SKM-1 (cell line): ENCODE results near the gene SLC51A.
A peak's percentile ranks its signal among the peaks of the same experiment; 100 is the strongest.
"Not testable (repeated sequence)": the region's sequence is repeated elsewhere in the genome, so short reads cannot be mapped to it uniquely, and the experiment has no call there.

ENCODE experiments used
- DNase-seq: peaks from one replicate; lab custom pipeline; 2025; ENCODE audit not compliant: unreplicated experiment; lab: John Stamatoyannopoulos, UW

Gene SLC51A

DNA sequence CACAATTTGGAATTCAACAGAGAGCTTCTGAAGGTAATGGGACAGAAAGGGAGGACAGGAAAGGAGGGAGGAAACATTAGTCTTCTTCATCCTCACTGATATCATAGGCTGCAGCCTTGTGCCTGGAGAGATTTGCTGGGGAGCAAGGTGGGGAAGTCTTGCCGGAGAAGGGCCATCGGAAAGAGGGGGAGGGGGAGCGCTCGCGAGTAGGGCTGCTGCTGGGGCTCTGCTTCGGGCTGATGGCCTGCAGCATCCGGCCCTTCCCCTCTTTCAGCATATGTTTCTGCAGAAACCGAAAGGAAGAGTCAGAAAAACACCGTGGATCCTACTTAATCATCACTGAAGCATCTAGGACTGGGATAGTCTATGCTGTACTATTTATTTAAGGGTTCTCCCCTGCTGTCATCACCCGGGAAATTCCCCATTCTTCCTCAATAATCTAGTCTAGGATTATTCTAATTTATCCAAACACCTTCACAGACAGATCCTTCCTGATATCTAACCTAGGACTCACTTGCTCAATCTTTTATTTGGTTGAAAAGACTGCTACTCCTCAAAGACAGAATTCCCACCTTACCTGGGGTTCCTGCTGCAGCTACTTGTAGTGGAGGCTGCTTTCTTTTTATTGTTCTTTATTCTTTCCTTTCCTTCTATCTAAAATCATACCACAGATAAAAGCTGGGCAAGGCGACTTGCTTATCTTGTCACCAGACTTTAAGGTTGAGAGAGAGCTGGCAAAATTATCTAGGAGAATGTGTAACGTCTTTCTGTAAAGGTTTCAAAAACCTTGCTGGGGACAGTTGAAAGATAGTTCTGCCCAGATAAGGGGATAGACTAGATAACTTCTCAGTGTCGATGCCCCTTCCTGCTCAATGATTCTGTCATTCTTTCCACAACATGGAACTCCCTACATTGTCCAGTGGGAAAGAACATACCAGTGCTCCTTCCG lies 22.6 kb downstream of the SLC51A start:
- DNase-seq = no peak

DNA sequence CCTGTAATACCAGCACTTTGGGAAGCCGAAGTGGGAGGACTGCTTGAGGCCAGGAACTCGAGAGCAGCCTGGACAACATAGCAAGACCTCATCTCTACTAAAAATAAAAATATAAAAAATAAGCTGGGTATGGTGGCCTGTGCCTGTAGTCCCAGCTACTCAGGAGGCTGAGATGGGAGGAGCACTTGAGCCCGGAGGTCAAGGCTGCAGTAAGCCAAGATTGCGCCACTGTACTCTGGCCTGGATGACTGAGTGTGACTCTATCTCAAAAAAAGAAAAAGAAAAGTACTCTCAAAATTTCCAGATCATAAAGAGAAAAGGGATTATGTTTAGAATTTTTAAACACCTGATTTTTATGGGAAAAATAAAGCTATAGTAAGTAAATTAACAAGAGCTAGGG lies 24.1 kb downstream of the SLC51A start:
- DNase-seq = no peak

DNA sequence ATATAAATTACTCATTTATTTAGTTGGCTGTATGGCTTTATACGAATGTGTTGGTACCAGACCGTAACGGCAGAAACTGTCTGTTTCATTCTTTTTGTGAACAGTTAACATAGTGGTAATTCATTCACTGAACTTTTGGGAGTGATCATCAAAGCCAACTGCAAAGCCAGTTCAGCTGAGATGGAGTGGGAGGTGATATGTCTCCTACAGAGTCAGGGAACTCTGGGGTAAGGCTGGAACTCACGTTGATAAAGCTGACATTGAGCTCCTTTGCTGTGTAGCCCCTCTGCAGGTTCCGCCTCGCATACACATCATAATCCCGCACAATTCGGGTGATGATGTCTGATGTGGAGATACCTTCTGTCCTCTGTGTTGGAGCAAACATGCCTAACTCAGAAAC lies 25.4 kb downstream of the SLC51A start:
- DNase-seq = no peak

DNA sequence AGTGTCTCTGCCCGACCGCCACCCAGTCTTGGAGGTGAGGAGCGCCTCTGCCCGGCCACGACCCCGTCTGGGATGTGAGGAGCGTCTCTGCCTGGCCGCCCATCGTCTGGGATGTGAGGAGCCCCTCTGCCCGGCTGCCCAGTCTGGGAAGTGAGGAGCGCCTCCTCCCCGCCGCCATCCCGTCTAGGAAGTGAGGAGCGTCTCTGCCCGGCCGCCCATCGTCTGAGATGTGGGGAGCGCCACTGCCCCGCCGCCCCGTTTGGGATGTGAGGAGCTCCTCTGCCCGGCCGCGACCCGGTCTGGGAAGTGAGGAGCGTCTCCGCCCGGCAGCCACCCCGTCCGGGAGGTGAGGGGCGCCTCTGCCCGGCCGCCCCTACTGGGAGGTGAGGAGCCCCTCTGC lies 27.8 kb downstream of the SLC51A start:
- DNase-seq = not testable (repeated sequence)

DNA sequence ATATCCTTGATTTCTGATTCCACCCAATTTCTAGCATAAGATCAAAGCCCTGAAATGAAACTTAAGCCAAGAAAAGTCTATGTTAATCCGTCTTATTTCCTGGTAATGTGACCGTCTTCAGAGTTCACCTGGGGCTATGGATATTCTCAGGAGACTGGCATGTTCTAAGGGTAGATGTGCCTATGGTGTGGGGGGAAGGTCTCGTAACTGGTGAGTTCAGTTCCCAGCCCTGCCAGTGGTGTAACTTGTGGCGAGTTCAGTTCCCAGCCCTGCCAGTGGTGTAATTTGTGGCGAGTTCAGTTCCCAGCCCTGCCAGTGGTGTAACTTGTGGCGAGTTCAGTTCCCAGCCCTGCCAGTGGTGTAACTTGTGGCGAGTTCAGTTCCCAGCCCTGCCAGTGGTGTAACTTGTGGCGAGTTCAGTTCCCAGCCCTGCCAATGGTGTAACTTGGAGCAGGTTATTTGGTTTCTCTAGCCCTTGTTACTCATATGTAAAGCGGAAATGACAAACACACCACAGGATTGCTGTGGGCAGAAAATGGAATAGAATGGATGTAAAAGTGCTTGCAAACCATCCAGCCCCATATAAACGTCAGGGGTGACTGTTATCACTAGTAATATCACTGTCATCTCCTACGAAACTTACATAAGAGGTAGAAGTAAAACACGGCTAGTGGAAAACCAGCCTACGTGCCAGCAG lies 30.4 kb downstream of the SLC51A start:
- DNase-seq = peak; percentile 67

DNA sequence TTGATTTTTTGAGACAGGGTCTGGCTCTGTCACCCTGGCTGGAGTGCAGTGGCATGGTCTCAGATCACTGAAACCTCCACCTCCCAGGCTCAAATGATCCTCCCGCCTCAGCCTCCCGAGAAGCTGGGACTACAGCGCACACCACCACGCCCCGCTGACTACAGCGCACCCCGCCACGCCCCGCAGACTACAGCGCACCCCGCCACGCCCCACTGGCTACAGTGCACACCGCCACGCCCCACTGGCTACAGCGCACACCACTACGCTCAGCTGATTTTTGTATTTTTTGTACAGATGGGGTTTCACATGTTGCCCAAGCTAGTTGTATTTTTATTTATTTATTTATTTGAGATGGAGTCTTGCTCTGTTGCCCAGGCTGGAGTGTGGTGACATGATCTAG lies 35.6 kb downstream of the SLC51A start:
- no peak for DNase-seq

DNA sequence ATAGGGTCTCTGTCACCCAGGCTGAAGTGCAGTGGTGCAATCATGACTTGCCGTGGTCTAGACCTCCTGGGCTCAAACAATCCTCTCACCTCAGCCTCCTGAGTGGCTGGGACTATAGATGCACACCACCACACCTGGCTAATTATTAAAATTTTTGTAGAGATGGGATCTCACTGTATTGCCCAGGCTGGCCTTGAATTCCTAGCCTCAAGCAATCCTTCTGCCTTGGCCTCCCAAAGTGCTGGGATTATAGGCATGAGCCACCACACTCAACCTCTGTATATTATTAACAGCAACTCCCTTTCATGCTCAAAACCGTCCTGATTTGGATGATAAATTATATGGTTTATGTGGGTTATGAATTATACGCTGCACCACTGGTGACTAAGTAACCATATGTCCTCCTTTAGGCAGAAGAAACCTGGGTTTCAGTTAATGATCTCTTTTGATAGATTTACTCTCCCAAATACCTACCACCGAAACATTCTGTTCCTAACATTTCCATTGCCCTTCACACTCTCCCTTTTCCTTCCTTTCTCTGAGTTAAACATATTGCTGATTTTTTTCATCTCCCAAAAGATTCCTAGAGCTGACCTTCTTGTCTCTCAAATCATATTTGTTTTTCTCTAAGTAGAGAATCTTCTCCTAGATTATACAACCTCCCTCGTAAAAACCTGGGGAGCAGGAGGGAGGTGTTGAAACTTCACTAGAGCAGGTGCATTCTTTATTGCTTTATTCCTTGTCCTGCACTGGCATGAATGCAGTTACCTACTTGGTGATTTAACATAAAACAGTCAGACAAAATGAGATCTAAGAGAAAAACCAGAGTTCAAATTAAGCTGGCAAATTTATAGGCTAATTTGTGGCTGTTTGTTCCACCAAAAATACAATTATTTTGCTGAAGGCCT lies 38.3 kb downstream of the SLC51A start:
- DNase-seq = no peak

DNA sequence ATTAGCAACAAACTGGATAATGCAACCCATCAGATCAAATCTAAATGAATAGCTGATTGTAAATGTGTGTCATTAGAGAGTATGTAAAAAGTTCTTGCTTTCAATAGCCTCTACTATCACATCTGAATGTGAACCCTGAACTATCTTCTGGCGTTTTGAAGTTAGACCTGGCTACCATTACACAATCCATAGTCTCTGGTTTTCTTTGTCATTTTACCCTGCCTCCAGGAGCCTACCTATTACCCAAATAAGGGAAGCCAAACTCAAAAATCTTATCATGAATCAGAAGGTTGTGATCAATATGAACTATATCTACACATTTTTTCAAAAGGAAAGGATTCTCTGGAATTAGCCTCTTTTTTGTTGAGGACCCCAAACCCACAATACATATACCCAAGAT lies 39.4 kb downstream of the SLC51A start:
- no peak for DNase-seq

DNA sequence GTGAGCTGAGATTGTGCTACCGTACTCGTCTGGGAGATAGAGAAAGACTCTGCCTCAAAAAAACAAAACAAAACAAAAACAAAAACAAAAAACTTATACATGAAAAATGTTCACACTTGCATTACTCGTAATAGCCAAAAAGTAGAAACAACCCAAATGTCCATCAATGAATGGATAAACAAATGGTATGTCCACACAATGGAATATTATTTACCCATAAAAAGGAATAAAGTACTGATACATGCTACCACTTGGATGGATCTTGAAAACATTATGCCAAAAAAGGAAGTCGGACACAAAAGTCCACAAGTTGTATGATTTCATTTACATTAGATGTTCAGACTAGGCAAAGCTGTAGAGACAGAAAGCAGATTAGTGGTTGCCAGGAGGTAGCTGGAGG lies 44.5 kb downstream of the SLC51A start:
- DNase-seq = no peak

DNA sequence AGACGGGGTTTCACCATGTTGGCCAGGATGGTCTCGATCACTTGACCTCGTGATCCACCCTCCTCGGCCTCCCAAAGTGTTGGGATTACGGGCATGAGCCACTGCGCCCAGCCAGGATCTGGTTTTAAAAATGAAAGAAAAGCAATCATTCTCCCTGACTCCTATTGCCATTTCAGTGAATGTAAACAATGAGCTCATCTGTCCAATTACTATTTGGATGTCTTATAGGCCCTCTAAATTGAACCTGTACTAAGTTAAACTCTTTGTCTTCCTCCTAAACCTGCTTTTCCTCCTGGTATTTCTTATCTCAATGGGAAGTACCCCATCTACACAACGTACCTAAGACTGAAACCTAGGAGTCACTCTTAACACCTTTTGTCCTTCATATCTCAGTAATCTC lies 47.5 kb downstream of the SLC51A start:
- DNase-seq = no peak

DNA sequence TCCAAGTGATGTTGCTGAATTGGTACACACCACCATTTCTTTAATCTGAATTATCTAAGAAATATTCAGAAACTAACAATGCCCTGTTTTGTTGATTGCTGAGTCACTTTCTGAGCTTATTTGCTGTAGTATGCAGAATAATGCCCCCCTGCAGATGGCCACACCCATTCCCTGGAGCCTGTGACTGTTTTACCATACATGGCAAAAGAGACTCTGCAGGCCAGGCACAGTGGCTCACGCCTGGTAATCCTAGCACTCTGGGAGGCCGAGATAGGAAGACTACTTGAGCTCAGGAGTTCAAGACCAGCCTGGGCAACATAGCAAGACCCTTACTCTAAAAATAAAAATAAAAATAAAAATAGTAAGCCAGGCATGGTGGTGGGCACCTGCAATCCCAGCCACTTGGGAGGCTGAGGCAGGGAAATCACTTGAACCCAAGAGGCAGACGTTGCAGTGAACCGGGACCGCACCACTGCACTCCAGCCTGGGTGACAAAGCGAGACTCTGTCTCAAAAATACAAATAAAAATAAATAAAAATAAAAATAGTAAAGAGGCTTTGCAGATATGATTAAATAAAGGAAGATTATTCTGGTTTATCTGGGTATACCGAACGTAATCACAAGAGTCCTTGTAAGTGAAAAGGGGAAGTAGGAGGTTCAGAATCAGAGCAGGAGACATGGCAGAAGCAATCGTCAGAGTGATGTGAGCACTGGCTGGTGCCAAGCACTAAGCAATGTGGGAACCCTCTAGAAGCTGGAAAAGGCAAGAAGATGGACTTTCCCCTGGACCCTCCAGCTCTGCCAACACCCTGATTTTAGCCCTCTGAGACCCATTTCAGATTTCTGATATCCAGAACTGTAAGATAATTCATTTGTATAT lies 52.2 kb downstream of the SLC51A start:
- DNase-seq = no peak

DNA sequence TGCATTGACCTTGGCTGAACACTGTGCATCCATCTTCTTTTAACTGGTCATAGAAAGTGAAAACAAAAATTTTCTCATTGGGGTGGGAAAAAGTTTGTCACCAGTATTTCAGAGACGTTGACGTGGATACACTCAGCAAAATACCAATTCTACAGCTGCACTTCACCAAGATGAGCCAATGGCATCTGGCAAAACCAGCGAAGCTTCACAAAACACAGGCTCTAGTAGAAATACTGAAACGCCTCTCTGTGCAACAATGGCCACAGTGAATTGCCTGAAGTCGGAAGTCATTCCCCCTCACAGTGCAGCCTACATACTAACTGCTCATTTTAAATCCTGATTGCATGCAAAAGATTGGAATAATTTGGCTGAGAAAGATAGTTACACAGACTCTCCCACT lies 54.2 kb downstream of the SLC51A start:
- no peak for DNase-seq

DNA sequence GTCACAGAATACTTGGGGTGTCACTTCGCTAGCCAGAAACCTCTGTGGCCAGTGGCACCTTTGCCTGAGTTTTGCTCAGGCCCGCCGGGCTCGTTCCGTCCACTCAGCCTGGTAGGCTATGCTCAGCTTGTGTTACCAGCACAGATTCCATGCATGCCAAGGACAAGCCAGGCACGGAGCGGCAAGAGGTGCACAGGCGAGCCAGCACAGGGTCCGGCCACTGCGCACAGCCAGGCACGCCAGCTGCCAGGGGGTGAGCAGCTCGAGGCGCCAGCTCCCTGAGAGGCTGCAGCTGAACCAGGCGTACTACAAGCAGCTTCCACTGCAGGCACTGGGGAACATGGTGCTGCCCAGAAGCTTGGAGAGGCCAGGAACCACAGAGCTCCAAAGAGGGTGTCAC lies 56.5 kb downstream of the SLC51A start:
- DNase-seq = no peak

DNA sequence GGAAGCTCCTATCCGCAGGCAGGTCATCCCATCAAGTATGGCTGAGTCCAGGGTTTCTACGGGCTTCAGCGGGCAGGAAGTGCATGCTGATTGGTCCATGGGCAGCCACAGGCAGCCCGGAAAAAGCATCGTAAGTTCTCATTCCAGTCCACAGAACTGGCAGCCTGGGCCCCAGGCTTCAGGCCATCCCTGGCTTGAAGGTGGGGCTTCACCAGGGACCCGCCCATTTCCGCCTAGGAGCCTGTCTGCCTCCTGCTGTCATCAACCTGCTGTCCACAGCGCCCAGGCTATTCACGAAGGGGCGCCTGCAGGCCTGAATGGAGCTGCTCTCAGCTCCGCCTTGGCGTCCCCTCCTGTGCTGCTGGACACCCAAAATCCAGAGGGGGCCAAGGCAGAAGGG lies 57.3 kb downstream of the SLC51A start:
- no peak for DNase-seq

DNA sequence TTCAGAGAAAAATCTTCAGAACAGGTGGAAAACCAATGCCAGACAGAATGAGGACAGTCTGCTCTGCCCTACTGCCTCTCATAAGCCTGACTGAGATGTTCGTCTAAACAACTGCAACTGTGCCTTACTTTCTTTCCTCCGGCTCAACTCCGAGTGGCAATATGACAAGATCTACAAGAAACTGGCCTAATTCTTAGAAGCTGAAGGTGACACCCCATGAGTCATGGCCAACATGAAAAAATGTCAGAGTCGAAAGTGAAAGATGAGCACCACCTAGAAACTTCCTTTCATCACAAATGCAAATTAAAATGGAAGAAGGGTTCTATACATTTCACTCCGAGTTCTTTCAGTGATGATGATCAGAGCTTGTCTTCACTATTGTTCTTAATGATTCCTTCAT lies 58.3 kb downstream of the SLC51A start:
- DNase-seq = no peak

DNA sequence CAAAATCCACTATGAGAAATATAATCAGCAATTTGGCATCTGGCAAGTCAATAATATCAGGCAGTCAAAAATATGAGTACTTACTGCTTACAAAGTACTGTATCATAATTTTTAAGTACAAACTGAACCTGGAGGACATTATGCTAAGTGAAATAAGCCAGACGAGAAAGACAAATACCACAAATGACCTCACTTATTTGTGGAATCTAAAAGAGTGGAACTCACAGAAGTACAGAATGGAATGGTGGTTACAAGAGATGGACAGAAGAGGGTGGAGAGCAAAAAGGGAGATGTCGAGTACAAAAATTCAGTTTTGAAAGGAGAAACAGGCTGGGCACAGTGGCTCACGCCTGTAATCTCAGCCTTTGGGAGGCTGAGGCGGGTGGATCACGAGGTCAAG lies 58.8 kb downstream of the SLC51A start:
- DNase-seq = no peak

DNA sequence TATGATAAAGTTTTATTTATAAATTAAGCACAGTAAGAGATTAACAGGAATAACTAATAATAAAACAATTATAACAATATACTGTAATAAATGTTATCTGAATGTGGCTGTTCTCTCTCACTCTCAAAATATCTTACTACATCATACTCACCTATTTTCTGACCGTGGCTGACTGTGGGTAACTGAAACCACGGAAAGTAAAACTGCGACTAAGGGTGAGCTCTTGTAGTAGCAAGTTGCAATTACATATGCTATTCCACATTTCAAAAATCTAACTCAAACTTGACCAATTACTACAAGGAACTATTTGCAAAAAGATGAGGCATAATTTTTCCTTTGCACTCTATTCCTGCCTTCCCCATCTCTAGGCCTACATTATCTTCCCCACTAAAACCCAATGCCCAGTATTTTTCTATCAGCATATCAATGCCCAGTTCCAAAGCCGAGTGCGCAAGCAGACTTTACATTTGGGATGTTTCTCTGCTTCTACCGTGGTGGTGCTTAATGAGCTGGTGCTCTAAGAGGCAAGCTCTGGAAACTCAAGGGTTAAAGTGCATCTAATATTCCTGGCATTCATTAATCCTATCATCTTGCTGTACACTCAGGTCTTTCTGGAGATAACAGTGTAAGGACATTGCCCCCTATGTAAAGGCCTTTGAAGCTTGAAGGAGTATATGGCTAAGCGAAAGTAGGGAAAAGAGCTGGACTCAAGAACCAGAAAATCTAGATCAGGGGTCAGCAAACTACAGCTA lies 64.5 kb downstream of the SLC51A start:
- no peak for DNase-seq

DNA sequence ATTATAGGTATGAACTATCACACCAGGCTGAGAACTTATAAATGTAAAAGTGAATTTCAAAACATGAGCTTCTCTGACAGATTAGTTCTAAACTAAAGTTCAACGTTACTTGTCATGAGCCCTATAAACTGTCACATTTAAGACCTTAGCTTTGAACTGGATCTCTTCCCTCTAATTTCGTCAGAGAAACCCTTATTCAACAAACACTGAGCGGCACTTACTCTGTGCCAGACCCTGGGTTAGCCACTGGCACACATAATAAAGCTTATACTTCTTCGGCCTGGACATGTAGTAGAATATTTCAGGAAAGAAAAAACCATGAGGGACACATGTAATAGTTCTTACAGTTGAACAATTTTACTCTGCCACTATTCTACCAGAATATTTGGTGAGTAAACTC lies 65.6 kb downstream of the SLC51A start:
- DNase-seq = no peak
